Stomach smooth muscle (tissue), 2 donors: ENCODE results near the gene CCDC8.

Experiments
- H3K27ac ChIP-seq: one replicate; pipeline ENCODE4 v1.7.0; 2013; ENCODE audit warnings: mild to moderate bottlenecking, low read length, inconsistent platforms
- H3K27me3 ChIP-seq, 2 donors: one replicate each; pipeline ENCODE4 v1.7.0; 2013; ENCODE audit warnings: low read length in 2 of 2; ENCODE audit not compliant: insufficient read depth in 2 of 2, control insufficient read depth in 1 of 2
- H3K36me3 ChIP-seq, 2 donors: one replicate each; pipeline ENCODE4 v1.7.0; 2013; ENCODE audit warnings: low read length in 2 of 2; ENCODE audit not compliant: control insufficient read depth in 2 of 2, insufficient read depth in 2 of 2
- H3K4me1 ChIP-seq: one replicate; pipeline ENCODE4 v1.7.0; 2013; ENCODE audit warnings: low read length; ENCODE audit not compliant: control insufficient read depth, insufficient read depth
- H3K4me3 ChIP-seq, 2 donors: one replicate each; pipeline ENCODE4 v1.7.0; 2013; ENCODE audit warnings: low read length in 2 of 2
- H3K9ac ChIP-seq, 2 donors: one replicate each; pipeline ENCODE4 v1.7.0; 2013; ENCODE audit warnings: low read length in 2 of 2, mild to moderate bottlenecking in 1 of 2
- H3K9me3 ChIP-seq, 2 donors: one replicate each; pipeline ENCODE4 v1.7.0; 2013; ENCODE audit warnings: low read length in 2 of 2; ENCODE audit not compliant: control insufficient read depth in 2 of 2
- donor health status: healthy.
- donor health status: Pancreatic carcinoma.

CCDC8 gene

DNA sequence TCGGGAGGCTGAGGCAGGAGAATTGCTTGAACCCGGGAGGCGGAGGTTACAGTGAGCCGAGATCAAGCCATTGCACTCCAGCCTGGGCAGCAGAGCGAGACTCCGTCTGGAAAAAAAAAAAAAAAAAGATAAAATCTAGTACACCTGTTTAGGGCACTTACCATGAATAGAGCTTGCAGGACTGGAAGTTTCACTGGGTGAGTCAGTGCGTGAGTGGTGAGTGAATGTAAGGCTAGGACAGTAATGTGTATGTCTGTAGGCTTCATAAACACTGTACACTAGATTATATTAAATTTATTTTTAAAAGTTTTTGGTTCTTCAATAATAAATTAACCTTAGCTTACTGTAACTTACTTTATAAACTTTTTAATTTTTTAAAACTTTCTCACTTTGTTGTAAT, 43.5 kb downstream of the CCDC8 start:
- Histone ChIP-seq H3K9ac (no peak overlapping the region), H3K27ac (no peak overlapping the region), H3K27me3 (no peaks in the 10 kb centered on the region), H3K4me3 (no peak overlapping the region), H3K36me3 (peaks cover 10 to 14% of the 10 kb centered on the region in 2 donors), H3K9me3 (no peaks in the 10 kb centered on the region), H3K4me1 (peaks cover 21% of the 10 kb centered on the region)

DNA sequence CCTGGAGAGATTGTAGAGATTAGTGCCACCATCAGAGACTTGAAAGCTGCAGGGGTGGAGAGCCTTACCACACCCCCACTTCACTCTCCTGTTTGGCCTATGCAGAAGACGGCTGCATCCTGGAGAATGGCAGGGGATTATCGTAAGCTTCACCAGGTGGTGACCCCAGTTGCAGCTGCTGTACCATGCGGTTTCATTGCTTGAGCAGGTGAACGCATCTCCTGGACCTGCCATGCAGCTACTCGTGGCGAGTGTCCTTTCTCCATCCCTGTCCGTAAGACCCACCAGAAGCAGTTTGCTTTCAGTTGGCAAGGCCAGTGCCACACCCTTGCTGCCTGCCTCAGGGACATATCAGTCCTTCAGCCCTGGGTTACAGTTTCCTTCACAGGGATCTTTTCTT, 45.2 kb downstream of the CCDC8 start:
- no peak overlapping the region for H3K4me3 ChIP-seq
- H3K27ac ChIP-seq, result no peak overlapping the region
- peaks cover 7% of the 10 kb centered on the region for H3K4me1 ChIP-seq
- peaks cover 17 to 20% of the 10 kb centered on the region in 2 donors for H3K36me3 ChIP-seq
- no peaks in the 10 kb centered on the region for H3K27me3 ChIP-seq
- no peaks in the 10 kb centered on the region for H3K9me3 ChIP-seq
- H3K9ac ChIP-seq, result no peak overlapping the region

DNA sequence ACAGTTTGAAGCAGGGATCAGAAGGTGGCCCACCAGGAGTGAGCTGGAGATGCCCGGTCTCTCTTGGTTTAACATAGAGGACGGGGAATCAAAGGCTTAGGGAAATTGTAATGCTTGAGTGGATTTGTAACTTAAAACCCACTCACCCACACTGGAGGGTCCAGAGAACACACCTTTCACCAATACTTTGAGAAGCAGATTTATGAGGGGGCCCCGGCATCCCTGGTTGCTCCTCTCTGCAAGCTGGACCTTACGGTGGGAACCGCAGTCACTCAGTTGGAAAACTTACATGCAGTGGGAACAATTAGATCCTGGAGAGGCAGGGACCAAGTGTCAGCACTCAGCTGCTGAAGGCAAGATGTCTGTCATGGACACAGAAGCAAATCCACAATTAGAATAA, 45.9 kb downstream of the CCDC8 start:
- Histone ChIP-seq H3K27ac (no peak overlapping the region), H3K4me3 (no peak overlapping the region), H3K9ac (no peak overlapping the region), H3K4me1 (peaks cover under 1% of the 10 kb centered on the region), H3K9me3 (no peaks in the 10 kb centered on the region), H3K27me3 (no peaks in the 10 kb centered on the region), H3K36me3 (peaks cover 17 to 20% of the 10 kb centered on the region in 2 donors)

DNA sequence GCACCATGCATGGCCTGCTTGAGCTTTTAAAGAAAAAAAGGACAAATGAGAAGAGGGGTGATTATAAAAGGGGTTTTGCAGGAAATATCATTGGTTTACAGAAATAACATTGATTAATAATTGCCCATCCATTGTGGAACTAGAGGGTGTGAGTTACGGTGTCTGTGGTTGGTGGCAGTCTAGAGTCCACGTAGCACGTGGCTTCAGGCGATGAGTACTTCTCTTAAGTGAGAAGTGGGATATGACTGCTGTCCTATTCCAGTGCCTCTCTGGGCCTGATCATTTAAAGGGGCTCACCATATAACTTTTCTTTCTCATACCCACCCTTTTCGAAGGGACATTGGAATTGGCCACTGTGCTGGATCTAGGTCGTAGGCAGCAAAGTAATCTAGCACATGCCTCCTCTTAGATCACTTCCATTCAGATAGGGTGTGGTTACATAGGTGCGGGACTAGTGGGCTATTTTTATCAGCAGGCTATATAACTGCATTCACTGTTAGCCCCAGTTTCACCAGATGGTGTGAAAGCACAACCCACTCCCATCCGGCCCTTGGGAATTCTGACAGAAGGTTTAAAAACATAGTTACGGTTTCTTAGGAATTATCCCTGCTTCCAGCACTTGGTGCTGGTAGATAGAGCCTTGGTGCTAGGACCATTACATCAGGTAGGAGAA, 46.6 kb downstream of the CCDC8 start:
- H3K27ac ChIP-seq, result no peak overlapping the region
- no peak overlapping the region for H3K9ac ChIP-seq
- no peaks in the 10 kb centered on the region for H3K27me3 ChIP-seq
- no peak overlapping the region for H3K4me3 ChIP-seq
- peaks cover 17 to 20% of the 10 kb centered on the region in 2 donors for H3K36me3 ChIP-seq
- H3K4me1 ChIP-seq, result no peaks in the 10 kb centered on the region
- H3K9me3 ChIP-seq, result no peaks in the 10 kb centered on the region

DNA sequence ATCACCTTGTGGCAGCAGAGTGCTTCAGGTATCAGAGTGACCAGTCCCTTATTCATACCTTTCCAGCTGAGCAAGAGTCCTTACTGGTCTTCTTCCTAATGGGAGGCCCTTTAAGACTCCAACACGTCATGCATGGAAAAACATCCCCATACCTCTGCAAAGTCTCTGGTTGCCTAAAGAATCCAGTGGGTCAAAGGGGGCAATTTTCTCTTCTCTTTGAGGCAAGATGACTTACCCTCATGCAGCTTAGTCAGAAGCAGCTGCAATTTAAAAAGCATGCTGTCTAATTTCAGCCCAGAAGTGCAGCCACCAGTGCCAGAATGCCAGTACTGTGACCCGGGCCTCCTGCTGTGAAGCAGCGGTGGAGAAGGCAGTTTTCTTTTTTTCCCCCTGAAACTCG, 47.8 kb downstream of the CCDC8 start:
- H3K9me3 ChIP-seq, result no peaks in the 10 kb centered on the region
- H3K27me3 ChIP-seq, result no peaks in the 10 kb centered on the region
- H3K36me3 ChIP-seq, result peaks cover 17 to 20% of the 10 kb centered on the region in 2 donors
- H3K27ac ChIP-seq, result no peak overlapping the region
- H3K9ac ChIP-seq, result no peak overlapping the region
- no peaks in the 10 kb centered on the region for H3K4me1 ChIP-seq
- no peak overlapping the region for H3K4me3 ChIP-seq

- H3K36me3 ChIP-seq, result peaks cover 17 to 18% of the 10 kb centered on the region in 2 donors
Measured at GRCh38 chr19:46364359-46364758, 49.0 kb downstream of the CCDC8 start.

DNA sequence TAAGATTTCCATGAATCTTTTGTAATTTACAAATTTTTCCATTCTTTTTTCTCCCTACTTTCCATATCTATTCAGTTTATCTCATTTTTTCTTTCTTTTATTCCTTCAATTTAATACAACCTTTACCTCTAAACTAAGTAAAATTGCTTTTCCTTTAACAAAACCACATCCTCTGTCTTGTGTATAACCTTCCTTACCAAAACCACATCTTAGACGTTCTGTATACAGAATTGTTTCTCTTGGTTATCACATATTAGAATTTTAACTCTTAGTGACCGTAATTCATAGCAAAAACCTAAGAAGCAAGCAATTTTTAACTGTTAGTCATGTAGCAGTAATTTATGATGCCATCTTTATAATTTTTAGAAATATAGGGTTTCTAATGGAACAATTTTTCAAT, 51.4 kb downstream of the CCDC8 start:
- H3K4me1 ChIP-seq, result no peaks in the 10 kb centered on the region
- no peaks in the 10 kb centered on the region for H3K9me3 ChIP-seq
- no peak overlapping the region for H3K27ac ChIP-seq
- no peak overlapping the region for H3K9ac ChIP-seq
- no peak overlapping the region for H3K4me3 ChIP-seq
- H3K27me3 ChIP-seq, result no peaks in the 10 kb centered on the region
- peaks cover 17% of the 10 kb centered on the region in 2 donors for H3K36me3 ChIP-seq

More at GRCh38 chr19:46364359-46364758, 49.0 kb downstream of the CCDC8 start:
- Histone ChIP-seq H3K27me3 (no peaks in the 10 kb centered on the region), H3K9ac (no peak overlapping the region), H3K4me1 (no peaks in the 10 kb centered on the region), H3K4me3 (no peak overlapping the region), H3K27ac (no peak overlapping the region), H3K9me3 (no peaks in the 10 kb centered on the region)
